ENCODE results near the gene GALNT18.

The GALNT18 gene

GRCh38 chr11:11384829-11385228 is 237.0 kb downstream of the GALNT18 start:
- no peak overlapping the region for H2AFZ ChIP-seq (ENCODE audit: low read length)
- no peak overlapping the region for H3K4me3 ChIP-seq (ENCODE audit: low read length in 2 of 2)
- no peak overlapping the region for H4K91ac ChIP-seq (ENCODE audit: low read depth, low read length, poor library complexity)
- H3K9me3 ChIP-seq (replicated peaks in 1 of 2; ENCODE audit: control insufficient read depth in 2 of 2, insufficient read depth in 1 of 2, low read depth in 1 of 2, low read length in 2 of 2): no peaks in the 10 kb centered on the region
- H2BK12ac ChIP-seq (ENCODE audit: low read length): no peak overlapping the region
- no peak overlapping the region for H2AK5ac ChIP-seq (ENCODE audit: low read depth, low read length)
- no peak overlapping the region for H3K4me2 ChIP-seq (ENCODE audit: insufficient read depth, low read length, poor library complexity, severe bottlenecking)
- no peak overlapping the region for H3K18ac ChIP-seq (ENCODE audit: low read length)
- H3K27me3 ChIP-seq (ENCODE audit: control insufficient read depth in 3 of 3, insufficient read depth in 3 of 3, low read depth in 1 of 3, low read length in 3 of 3): no peaks in the 10 kb centered on the region
- H3K27ac ChIP-seq (replicated peaks; ENCODE audit: low read length): no peak overlapping the region
- H3K4ac ChIP-seq (ENCODE audit: low read length): no peak overlapping the region
- H3K4me1 ChIP-seq (ENCODE audit: control insufficient read depth in 2 of 2, insufficient read depth in 1 of 2, low read depth in 1 of 2, low read length in 2 of 2): peaks cover 0 to 2% of the 10 kb centered on the region in 2 donors
- DNase-seq (ENCODE audit: low spot score): no peak
- H3K23ac ChIP-seq (ENCODE audit: low read depth, low read length, poor library complexity): no peak overlapping the region
- H2BK15ac ChIP-seq (ENCODE audit: low read length): no peak overlapping the region
- H4K8ac ChIP-seq (ENCODE audit: low read depth, low read length): no peak overlapping the region
- no peak overlapping the region for H3K14ac ChIP-seq (ENCODE audit: low read length)
- no peak overlapping the region for H2BK120ac ChIP-seq (ENCODE audit: low read depth, low read length)
- H3K79me1 ChIP-seq (ENCODE audit: low read depth, low read length): no peaks in the 10 kb centered on the region
- H3K36me3 ChIP-seq (replicated peaks in 1 of 2; ENCODE audit: control insufficient read depth in 2 of 2, insufficient read depth in 2 of 2, low read length in 2 of 2): no peaks in the 10 kb centered on the region
- H2BK5ac ChIP-seq (ENCODE audit: low read length): no peak overlapping the region
- WGBS, 2 donors (ENCODE audit: extremely low coverage in 2 of 2, insufficient read length in 2 of 2, insufficient replicate concordance in 1 of 2): no CpG with 5 or more reads among the region's 2 CpGs
- H3K9ac ChIP-seq (ENCODE audit: low read depth, low read length, poor library complexity): no peak overlapping the region

GRCh38 chr11:11383995-11384394 is 237.8 kb downstream of the GALNT18 start:
- H2AFZ ChIP-seq (ENCODE audit: low read length): no peak overlapping the region
- no peaks in the 10 kb centered on the region for H3K27me3 ChIP-seq (ENCODE audit: control insufficient read depth in 3 of 3, insufficient read depth in 3 of 3, low read depth in 1 of 3, low read length in 3 of 3)
- no peak overlapping the region for H3K14ac ChIP-seq (ENCODE audit: low read length)
- H3K9me3 ChIP-seq (replicated peaks in 1 of 2; ENCODE audit: control insufficient read depth in 2 of 2, insufficient read depth in 1 of 2, low read depth in 1 of 2, low read length in 2 of 2): no peaks in the 10 kb centered on the region
- H3K4me1 ChIP-seq (ENCODE audit: control insufficient read depth in 2 of 2, insufficient read depth in 1 of 2, low read depth in 1 of 2, low read length in 2 of 2): peaks cover 0 to 2% of the 10 kb centered on the region in 2 donors
- no peak overlapping the region for H3K18ac ChIP-seq (ENCODE audit: low read length)
- H2BK5ac ChIP-seq (ENCODE audit: low read length): no peak overlapping the region
- no peak overlapping the region for H3K4me2 ChIP-seq (ENCODE audit: insufficient read depth, low read length, poor library complexity, severe bottlenecking)
- no peak overlapping the region for H3K4me3 ChIP-seq (ENCODE audit: low read length in 2 of 2)
- H2BK120ac ChIP-seq (ENCODE audit: low read depth, low read length): no peak overlapping the region
- no peaks in the 10 kb centered on the region for H3K36me3 ChIP-seq (replicated peaks in 1 of 2; ENCODE audit: control insufficient read depth in 2 of 2, insufficient read depth in 2 of 2, low read length in 2 of 2)
- no peak overlapping the region for H2BK12ac ChIP-seq (ENCODE audit: low read length)
- H3K79me1 ChIP-seq (ENCODE audit: low read depth, low read length): no peaks in the 10 kb centered on the region
- H4K91ac ChIP-seq (ENCODE audit: low read depth, low read length, poor library complexity): no peak overlapping the region
- no peak overlapping the region for H3K9ac ChIP-seq (ENCODE audit: low read depth, low read length, poor library complexity)
- H3K27ac ChIP-seq (replicated peaks; ENCODE audit: low read length): no peak overlapping the region
- no peak overlapping the region for H3K4ac ChIP-seq (ENCODE audit: low read length)
- DNase-seq (ENCODE audit: low spot score): no peak
- H4K8ac ChIP-seq (ENCODE audit: low read depth, low read length): no peak overlapping the region
- no peak overlapping the region for H3K23ac ChIP-seq (ENCODE audit: low read depth, low read length, poor library complexity)
- no CpG with 5 or more reads among the region's 2 CpGs for WGBS, 2 donors (ENCODE audit: extremely low coverage in 2 of 2, insufficient read length in 2 of 2, insufficient replicate concordance in 1 of 2)
- H2BK15ac ChIP-seq (ENCODE audit: low read length): no peak overlapping the region
- H2AK5ac ChIP-seq (ENCODE audit: low read depth, low read length): no peak overlapping the region

- no peak overlapping the region for H3K23ac ChIP-seq (ENCODE audit: low read depth, low read length, poor library complexity)
- no peak overlapping the region for H4K8ac ChIP-seq (ENCODE audit: low read depth, low read length)
- H3K18ac ChIP-seq (ENCODE audit: low read length): no peak overlapping the region
- no peak overlapping the region for H2BK5ac ChIP-seq (ENCODE audit: low read length)
- no peak overlapping the region for H3K4me3 ChIP-seq (ENCODE audit: low read length in 2 of 2)
- H3K4me1 ChIP-seq (ENCODE audit: control insufficient read depth in 2 of 2, insufficient read depth in 1 of 2, low read depth in 1 of 2, low read length in 2 of 2): peaks cover 0 to 2% of the 10 kb centered on the region in 2 donors
- no peak overlapping the region for H2AFZ ChIP-seq (ENCODE audit: low read length)
- no peaks in the 10 kb centered on the region for H3K36me3 ChIP-seq (replicated peaks in 1 of 2; ENCODE audit: control insufficient read depth in 2 of 2, insufficient read depth in 2 of 2, low read length in 2 of 2)
- no peak overlapping the region for H3K4me2 ChIP-seq (ENCODE audit: insufficient read depth, low read length, poor library complexity, severe bottlenecking)
- no peak overlapping the region for H2AK5ac ChIP-seq (ENCODE audit: low read depth, low read length)
- no peak overlapping the region for H4K91ac ChIP-seq (ENCODE audit: low read depth, low read length, poor library complexity)
- H3K9me3 ChIP-seq (replicated peaks in 1 of 2; ENCODE audit: control insufficient read depth in 2 of 2, insufficient read depth in 1 of 2, low read depth in 1 of 2, low read length in 2 of 2): no peaks in the 10 kb centered on the region
- DNase-seq (ENCODE audit: low spot score): no peak
- H3K4ac ChIP-seq (ENCODE audit: low read length): no peak overlapping the region
- H3K79me1 ChIP-seq (ENCODE audit: low read depth, low read length): no peaks in the 10 kb centered on the region
- H3K9ac ChIP-seq (ENCODE audit: low read depth, low read length, poor library complexity): no peak overlapping the region
- H2BK15ac ChIP-seq (ENCODE audit: low read length): no peak overlapping the region
- H3K14ac ChIP-seq (ENCODE audit: low read length): no peak overlapping the region
- 100% methylated on average over 1 of the region's 7 CpGs; no CpG with 5 or more reads in 1 of the 2 donors for WGBS, 2 donors (ENCODE audit: extremely low coverage in 2 of 2, insufficient read length in 2 of 2, insufficient replicate concordance in 1 of 2)
- no peak overlapping the region for H2BK12ac ChIP-seq (ENCODE audit: low read length)
- H3K27ac ChIP-seq (replicated peaks; ENCODE audit: low read length): no peak overlapping the region
- no peak overlapping the region for H2BK120ac ChIP-seq (ENCODE audit: low read depth, low read length)
- H3K27me3 ChIP-seq (ENCODE audit: control insufficient read depth in 3 of 3, insufficient read depth in 3 of 3, low read depth in 1 of 3, low read length in 3 of 3): no peaks in the 10 kb centered on the region
These were observed 238.8 kb downstream of the GALNT18 start for GRCh38 chr11:11382858-11383532.

- Histone ChIP-seq H3K4ac (ENCODE audit: low read length) (no peak overlapping the region), H2BK15ac (ENCODE audit: low read length) (no peak overlapping the region), H2BK12ac (ENCODE audit: low read length) (no peak overlapping the region), H2BK5ac (ENCODE audit: low read length) (no peak overlapping the region), H3K14ac (ENCODE audit: low read length) (no peak overlapping the region), H2BK120ac (ENCODE audit: low read depth, low read length) (no peak overlapping the region), H3K9ac (ENCODE audit: low read depth, low read length, poor library complexity) (no peak overlapping the region), H4K8ac (ENCODE audit: low read depth, low read length) (no peak overlapping the region), H3K79me1 (ENCODE audit: low read depth, low read length) (no peaks in the 10 kb centered on the region), H4K91ac (ENCODE audit: low read depth, low read length, poor library complexity) (no peak overlapping the region), H2AFZ (ENCODE audit: low read length) (no peak overlapping the region), H3K4me3 (ENCODE audit: low read length in 2 of 2) (no peak overlapping the region), H3K9me3 (replicated peaks in 1 of 2; ENCODE audit: control insufficient read depth in 2 of 2, insufficient read depth in 1 of 2, low read depth in 1 of 2, low read length in 2 of 2) (no peaks in the 10 kb centered on the region), H3K27ac (replicated peaks; ENCODE audit: low read length) (no peak overlapping the region), H3K23ac (ENCODE audit: low read depth, low read length, poor library complexity) (no peak overlapping the region), H3K4me1 (ENCODE audit: control insufficient read depth in 2 of 2, insufficient read depth in 1 of 2, low read depth in 1 of 2, low read length in 2 of 2) (no peaks in the 10 kb centered on the region), H3K27me3 (ENCODE audit: control insufficient read depth in 3 of 3, insufficient read depth in 3 of 3, low read depth in 1 of 3, low read length in 3 of 3) (no peaks in the 10 kb centered on the region), H2AK5ac (ENCODE audit: low read depth, low read length) (no peak overlapping the region), H3K18ac (ENCODE audit: low read length) (no peak overlapping the region), H3K36me3 (replicated peaks in 1 of 2; ENCODE audit: control insufficient read depth in 2 of 2, insufficient read depth in 2 of 2, low read length in 2 of 2) (no peaks in the 10 kb centered on the region), H3K4me2 (ENCODE audit: insufficient read depth, low read length, poor library complexity, severe bottlenecking) (no peak overlapping the region)
- WGBS, 2 donors (ENCODE audit: extremely low coverage in 2 of 2, insufficient read length in 2 of 2, insufficient replicate concordance in 1 of 2): no CpG with 5 or more reads among the region's 6 CpGs
- no peak for DNase-seq (ENCODE audit: low spot score)
These were observed 240.2 kb downstream of the GALNT18 start for GRCh38 chr11:11381471-11382105.

Data from neuronal stem cell (in vitro differentiated cells).